ENCODE data around the gene FBLN7.

GRCh38 chr2:112217854-112218253 is 79.7 kb downstream of the FBLN7 start:
- TF ChIP-seq TEAD4 (IDR thresholded peaks at IDR 0.05) (no peak), CEBPB (IDR thresholded peaks at IDR 0.05) (no peak), YY1 (IDR thresholded peaks at IDR 0.05; ENCODE audit: low read depth) (no peak), EP300 (IDR thresholded peaks at IDR 0.05; ENCODE audit: borderline replicate concordance) (no peak), NFIC (IDR thresholded peaks at IDR 0.05) (no peak), RAD21 (IDR thresholded peaks at IDR 0.05; ENCODE audit: low read depth) (no peak), REST (IDR thresholded peaks at IDR 0.05; ENCODE audit: low read depth) (no peak)

Measured in Ishikawa (cell line).